ENCODE data around the gene YKT6.

- no peak for TF ChIP-seq CTCF (conservative IDR thresholded peaks at IDR 0.05; ENCODE audit: low read depth in 2 of 2)
- TF ChIP-seq REST (IDR thresholded peaks at IDR 0.05; ENCODE audit: unreplicated experiment), result no peak
- TF ChIP-seq ETS1 (IDR thresholded peaks at IDR 0.05), result no peak
- TF ChIP-seq POLR2AphosphoS5 (IDR thresholded peaks at IDR 0.05; ENCODE audit: low read depth), result no peak
- TF ChIP-seq CREB1 (CRISPR knock-in tag; IDR thresholded peaks at IDR 0.05; ENCODE audit: low read depth), result no peak
- no peak for TF ChIP-seq EZH2 (IDR thresholded peaks at IDR 0.05; ENCODE audit: low read depth, unreplicated experiment)
- no peak for TF ChIP-seq EZH2phosphoT487 (IDR thresholded peaks at IDR 0.05; ENCODE audit: unreplicated experiment)
- no peak for TF ChIP-seq JUNB (IDR thresholded peaks at IDR 0.05; ENCODE audit: unreplicated experiment)
- no peak for TF ChIP-seq NANOG (IDR thresholded peaks at IDR 0.05; ENCODE audit: borderline replicate concordance)
- no peak for TF ChIP-seq ZNF114 (CRISPR knock-in tag; IDR thresholded peaks at IDR 0.05)
- TF ChIP-seq STAT1 (IDR thresholded peaks at IDR 0.05; ENCODE audit: unreplicated experiment), result no peak
- TF ChIP-seq ZNF331 (CRISPR knock-in tag; IDR thresholded peaks at IDR 0.05; ENCODE audit: low read depth), result no peak
Measured at GRCh38 chr7:44222776-44223261, 22.0 kb downstream of the YKT6 start.
